IMR-90 (cell line): ENCODE data around the gene PPP1R13L.

ENCODE experiments used
- BHLHE40 ChIP-seq: fragments of 150-350 bp; IDR thresholded peaks from 2 replicates; pipeline ENCODE4 v1.6.1; 2016; ENCODE audit warnings: mild to moderate bottlenecking, low read depth, low read length
- CEBPB ChIP-seq: IDR thresholded peaks from 2 replicates; pipeline ENCODE4 v1.6.1; 2012; ENCODE audit warnings: low read depth, low read length, improper control_type of control experiment
- CTCF ChIP-seq: conservative IDR thresholded peaks from 2 replicates; pipeline ENCODE4 v1.5.1; 2012; ENCODE audit warnings: mild to moderate bottlenecking, low read depth, low read length, improper control_type of control experiment
- ELK1 ChIP-seq: fragments of 150-350 bp; IDR thresholded peaks from 2 replicates; pipeline ENCODE4 v1.6.1; 2016; ENCODE audit warnings: low read depth, mild to moderate bottlenecking, low read length, moderate library complexity, borderline replicate concordance
- FOS ChIP-seq: fragments of 150-350 bp; IDR thresholded peaks from 2 replicates; pipeline ENCODE4 v1.6.1; 2016; ENCODE audit warnings: low read depth, low read length
- MAZ ChIP-seq: IDR thresholded peaks from 2 replicates; pipeline ENCODE4 v1.6.1; 2012; ENCODE audit warnings: low read depth, mild to moderate bottlenecking, low read length, improper control_type of control experiment, moderate library complexity, borderline replicate concordance
- MXI1 ChIP-seq: IDR thresholded peaks from 2 replicates; pipeline ENCODE4 v1.6.1; 2012; ENCODE audit warnings: low read depth, mild to moderate bottlenecking, low read length, moderate library complexity, borderline replicate concordance
- NFE2L2 ChIP-seq: fragments of 150-350 bp; IDR thresholded peaks from 2 replicates; pipeline ENCODE4 v1.6.1; 2016; ENCODE audit warnings: low read depth, mild to moderate bottlenecking, low read length
- POLR2A ChIP-seq: IDR thresholded peaks from 2 replicates; pipeline ENCODE4 v1.6.1; 2012; ENCODE audit warnings: mild to moderate bottlenecking, low read depth, low read length
- RAD21 ChIP-seq: IDR thresholded peaks from 2 replicates; pipeline ENCODE4 v1.6.1; 2012; ENCODE audit warnings: low read length, improper control_type of control experiment
- RCOR1 ChIP-seq: IDR thresholded peaks from 2 replicates; pipeline ENCODE4 v1.6.1; 2012; ENCODE audit warnings: mild to moderate bottlenecking, low read length, improper control_type of control experiment; ENCODE audit not compliant: insufficient replicate concordance
- RFX5 ChIP-seq: IDR thresholded peaks from 2 replicates; pipeline ENCODE4 v1.8.0; 2012; ENCODE audit warnings: low read depth, mild to moderate bottlenecking, low read length, moderate library complexity
- SMC3 ChIP-seq: fragments of 150-350 bp; IDR thresholded peaks from 2 replicates; pipeline ENCODE4 v1.6.1; 2016; ENCODE audit warnings: low read depth, mild to moderate bottlenecking, antibody characterized with exemption, low read length, moderate library complexity
- USF2 ChIP-seq: fragments of 150-350 bp; IDR thresholded peaks from 2 replicates; pipeline ENCODE4 v1.6.1; 2017; ENCODE audit warnings: mild to moderate bottlenecking, antibody characterized with exemption, low read length, low read depth

GRCh38 chr19:45345506-45345860, 59.4 kb downstream of the PPP1R13L start:
- TF ChIP-seq CTCF, result no peak
- TF ChIP-seq USF2, result no peak
- TF ChIP-seq MAZ, result no peak
- TF ChIP-seq BHLHE40, result no peak
- no peak for TF ChIP-seq RCOR1
- no peak for TF ChIP-seq POLR2A
- TF ChIP-seq RAD21, result no peak
- TF ChIP-seq RFX5, result no peak
- no peak for TF ChIP-seq SMC3
- TF ChIP-seq CEBPB, result no peak
- no peak for TF ChIP-seq MXI1
- TF ChIP-seq ELK1, result no peak
- no peak for TF ChIP-seq FOS
- no peak for TF ChIP-seq NFE2L2
